HFFc6 (cell line): ENCODE measurements around the gene CMSS1. TPM values are rescaled to one million over a fixed set of nuclear protein-coding genes. Genes with fewer than 3 reads are reported as not detected.

Experiments
- DNase-seq: peaks from one replicate; pipeline ENCODE4 v3.0.0-alpha.2; 2018
- H3K27ac Mint-ChIP-seq: 2 replicates; pipeline ENCODE4 v1.8.0; 2020; ENCODE audit warnings: mild to moderate bottlenecking, mixed read lengths
- H3K27me3 Mint-ChIP-seq: 2 replicates; pipeline ENCODE4 v1.8.0; 2021; ENCODE audit warnings: mild to moderate bottlenecking, moderate library complexity, mixed read lengths; ENCODE audit not compliant: insufficient read depth
- H3K36me3 Mint-ChIP-seq: 2 replicates; pipeline ENCODE4 v1.8.0; 2021; ENCODE audit warnings: low read depth, mixed read lengths
- H3K4me1 Mint-ChIP-seq: 2 replicates; pipeline ENCODE4 v1.8.0; 2020; ENCODE audit warnings: low read depth, mixed read lengths
- H3K4me3 Mint-ChIP-seq: 2 replicates; pipeline ENCODE4 v1.8.0; 2020; ENCODE audit warnings: mild to moderate bottlenecking, moderate library complexity, mixed read lengths
- H3K9me3 Mint-ChIP-seq: 2 replicates; pipeline ENCODE4 v1.8.0; 2020; ENCODE audit warnings: mild to moderate bottlenecking, mixed read lengths
- CTCF ChIP-seq: fragments of 200-600 bp; sonication (generic); IDR thresholded peaks from 2 replicates; pipeline ENCODE4 v1.5.0; 2021; ENCODE audit warnings: antibody characterized with exemption, mild to moderate bottlenecking
- total RNA-seq, 6 experiments: library from RNA; stranded (reverse); fragmentation: NEBNext Ultra II Directional; extraction: Animal tissue kit (Norgen Biotek cat#: 25700); gene quantifications; 2 replicates in 1 of 6; 3 replicates in 5 of 6; pipeline ENCODE4 v1.2.3, GENCODE V29; 2021

The CMSS1 gene
- total RNA-seq, 6 experiments from 2014 or later: 27.8 to 47.0 (median 38.1) TPM

GRCh38 chr3:100164743-100165142 lies 347.1 kb downstream of the CMSS1 start:
- Mint-ChIP-seq H3K9me3 (no peaks in the 10 kb centered on the region), H3K4me3 (no peak overlapping the region), H3K27me3 (no peaks in the 10 kb centered on the region), H3K27ac (peak overlapping the region; percentile 2; the same call in 1 of the 2 replicates), H3K36me3 (no peaks in the 10 kb centered on the region; the same call in 1 of the 2 replicates), H3K4me1 (peaks cover 27% of the 10 kb centered on the region)
- no peak for TF ChIP-seq CTCF
- no peak for DNase-seq

GRCh38 chr3:100165926-100166550 lies 348.4 kb downstream of the CMSS1 start:
- H3K4me3 Mint-ChIP-seq: no peak overlapping the region

GRCh38 chr3:100169201-100169920 lies 351.7 kb downstream of the CMSS1 start:
- TF ChIP-seq CTCF: no peak
- H3K27me3 Mint-ChIP-seq: no peaks in the 10 kb centered on the region
- no peak overlapping the region for H3K27ac Mint-ChIP-seq
- DNase-seq: no peak
- no peaks in the 10 kb centered on the region; the same call in 1 of the 2 replicates for H3K36me3 Mint-ChIP-seq
- peaks cover 7% of the 10 kb centered on the region for H3K4me1 Mint-ChIP-seq
- H3K9me3 Mint-ChIP-seq: no peaks in the 10 kb centered on the region
- H3K4me3 Mint-ChIP-seq: no peak overlapping the region

More at GRCh38 chr3:100165926-100166550, 348.4 kb downstream of the CMSS1 start:
- no peak for DNase-seq
- H3K9me3 Mint-ChIP-seq: no peaks in the 10 kb centered on the region
- H3K27me3 Mint-ChIP-seq: no peaks in the 10 kb centered on the region
- H3K4me1 Mint-ChIP-seq: peaks cover 14% of the 10 kb centered on the region
- no peak for TF ChIP-seq CTCF
- H3K36me3 Mint-ChIP-seq: no peaks in the 10 kb centered on the region; the same call in 1 of the 2 replicates
- H3K27ac Mint-ChIP-seq: no peak overlapping the region

- Mint-ChIP-seq H3K27ac (no peak overlapping the region), H3K4me1 (peaks cover 10% of the 10 kb centered on the region), H3K9me3 (no peaks in the 10 kb centered on the region), H3K4me3 (no peak overlapping the region), H3K36me3 (no peaks in the 10 kb centered on the region; the same call in 1 of the 2 replicates), H3K27me3 (no peaks in the 10 kb centered on the region)
- TF ChIP-seq CTCF: no peak
- DNase-seq: no peak
These were observed 352.8 kb downstream of the CMSS1 start for GRCh38 chr3:100170486-100170885.

GRCh38 chr3:100171211-100171914 lies 353.7 kb downstream of the CMSS1 start:
- Mint-ChIP-seq H3K4me1 (peaks cover 10% of the 10 kb centered on the region), H3K36me3 (no peaks in the 10 kb centered on the region; the same call in 1 of the 2 replicates), H3K27me3 (no peaks in the 10 kb centered on the region), H3K27ac (no peak overlapping the region), H3K9me3 (no peaks in the 10 kb centered on the region), H3K4me3 (no peak overlapping the region)
- no peak for DNase-seq
- no peak for TF ChIP-seq CTCF
